A549 (cell line): ENCODE data around the gene RCSD1. TPM values are rescaled to one million over a fixed set of nuclear protein-coding genes. Genes with fewer than 3 reads are reported as not detected.
A peak's percentile ranks its signal among the peaks of the same experiment; 100 is the strongest.

Experiments used
- ATAC-seq, 2 experiments: fragments of 200-7000 bp in 1 of 2; fragments of >200 bp in 1 of 2; cut with Nextera tagmentation in 1 of 2; cut with Tn5 transposase in 1 of 2; 3 replicates each; pipeline versions ENCODE4 v1.8.0 to v1.9.1; 2018 to 2020; ENCODE audit warnings: mild to moderate bottlenecking in 1 of 2, moderate library complexity in 1 of 2
- CTCF ChIA-PET: fragments of 300-600 bp; sonication (Branson Sonifier 250); formaldehyde crosslinking; extraction: SDS; loops from one replicate; lab custom pipeline; 2021; ENCODE audit warnings: antibody characterized with exemption, inconsistent platforms; lab: Yijun Ruan, JAX
- POLR2A ChIA-PET: fragments of 350-600 bp; formaldehyde crosslinking; extraction: SDS; loops from one replicate; lab custom pipeline; 2021; ENCODE audit warnings: antibody characterized with exemption, inconsistent platforms; lab: Yijun Ruan, JAX
- DNase-seq, 2 experiments: peaks; one replicate each; pipeline versions ENCODE4 v3.0.0 to v3.0.0-alpha.2; 2011 to 2016; ENCODE audit warnings: low read depth in 1 of 2, low spot score in 1 of 2
- FAIRE-seq: peaks from 2 replicates; lab custom pipeline; 2011; peaks lifted over from hg19 to GRCh38; lab: Jason Lieb, UNC
- H3K27ac ChIP-seq, 2 experiments: fragments of >200 bp; sonication (Bioruptor Twin); formaldehyde crosslinking; 3 replicates each; pipeline ENCODE4 v1.5.1; 2016 to 2017
- H3K4me1 ChIP-seq: fragments of >200 bp; sonication (Bioruptor Twin); formaldehyde crosslinking; 3 replicates; pipeline ENCODE4 v1.6.1; 2016
- H3K4me2 ChIP-seq: fragments of >200 bp; sonication (Bioruptor Twin); formaldehyde crosslinking; 3 replicates; pipeline ENCODE4 v1.6.1; 2016
- H3K4me3 ChIP-seq: fragments of >200 bp; sonication (Bioruptor Twin); formaldehyde crosslinking; 3 replicates; pipeline ENCODE4 v1.5.1; 2016
- H3K9me3 ChIP-seq: fragments of >200 bp; sonication (Bioruptor Twin); formaldehyde crosslinking; 3 replicates; pipeline ENCODE4 v1.6.1; 2016
- CBX2 ChIP-seq: fragments of 200-600 bp; sonication (generic); IDR thresholded peaks from 2 replicates; pipeline ENCODE4 v1.6.1; 2016; ENCODE audit warnings: low read depth, mild to moderate bottlenecking, borderline replicate concordance
- CEBPB ChIP-seq, 2 experiments: fragments of >200 bp in 1 of 2; sonication (Bioruptor Twin) in 1 of 2; formaldehyde crosslinking in 1 of 2; IDR thresholded peaks; 2 replicates each; pipeline ENCODE4 v1.6.1; 2012 to 2016
- EHMT2 ChIP-seq: fragments of 200-600 bp; sonication (generic); IDR thresholded peaks from 2 replicates; pipeline ENCODE4 v1.6.1; 2016; ENCODE audit warnings: antibody characterized with exemption, low read depth, mild to moderate bottlenecking, moderate library complexity
- FOSL2 ChIP-seq, 2 experiments: fragments of 450-650 bp in 1 of 2; fragments of >200 bp in 1 of 2; sonication (Bioruptor Twin) in 1 of 2; formaldehyde crosslinking; IDR thresholded peaks; 2 replicates each; pipeline versions ENCODE4 v1.5.0 to v1.6.1; 2016 to 2020; ENCODE audit warnings: mild to moderate bottlenecking in 1 of 2, moderate library complexity in 1 of 2
- HEYL ChIP-seq: fragments of 250-450 bp; sonication (Bioruptor Pico); IDR thresholded peaks from 2 replicates; pipeline ENCODE4 v1.8.0; 2021; ENCODE audit warnings: mild to moderate bottlenecking, moderate library complexity
- HOXB13 ChIP-seq: fragments of 250-450 bp; sonication (Bioruptor Pico); IDR thresholded peaks from 2 replicates; pipeline ENCODE4 v1.5.0; 2020; ENCODE audit warnings: low read depth, mild to moderate bottlenecking, moderate library complexity
- JUN ChIP-seq, 2 experiments: fragments of >200 bp; sonication (Bioruptor Twin); formaldehyde crosslinking; IDR thresholded peaks; 2 replicates in 1 of 2; 3 replicates in 1 of 2; pipeline ENCODE4 v1.6.1; 2016 to 2017
- KDM1A ChIP-seq: fragments of 200-600 bp; sonication (generic); IDR thresholded peaks from 2 replicates; pipeline ENCODE4 v1.6.1; 2016; ENCODE audit warnings: low read depth, mild to moderate bottlenecking
- MAZ ChIP-seq: fragments of 150-350 bp; IDR thresholded peaks from 2 replicates; pipeline ENCODE4 v1.6.1; 2014; ENCODE audit warnings: antibody characterized with exemption, low read depth, low read length, borderline replicate concordance
- NFE2L2 ChIP-seq: fragments of 150-350 bp; conservative IDR thresholded peaks from 2 replicates; pipeline ENCODE4 v1.6.1; 2014; ENCODE audit warnings: low read length
- PHF8 ChIP-seq: fragments of 200-600 bp; sonication (generic); IDR thresholded peaks from 2 replicates; pipeline ENCODE4 v1.6.1; 2016; ENCODE audit warnings: low read depth, mild to moderate bottlenecking, antibody characterized with exemption, moderate library complexity, borderline replicate concordance
- POLR2A ChIP-seq: IDR thresholded peaks from 2 replicates; pipeline ENCODE4 v1.6.1; 2012; ENCODE audit warnings: mild to moderate bottlenecking, low read length
- SMC3 ChIP-seq: fragments of >200 bp; sonication (Bioruptor Twin); formaldehyde crosslinking; IDR thresholded peaks from 3 replicates; pipeline ENCODE4 v1.6.1; 2018; ENCODE audit warnings: inconsistent platforms
- ZNF302 ChIP-seq: fragments of 250-450 bp; sonication (Bioruptor Pico); IDR thresholded peaks from 2 replicates; pipeline ENCODE4 v1.9.0; 2021; ENCODE audit warnings: inconsistent platforms, mild to moderate bottlenecking, moderate library complexity
- WGBS: methylation state at CpG from one replicate; pipeline ENCODE4 v1.1.6; 2017; ENCODE audit errors: missing lambda C conversion rate; 5-methylcytosine and 5-hydroxymethylcytosine counted together
- polyA plus RNA-seq, 4 experiments: library from polyadenylated mRNA; depleted of rRNA in 3 of 4; stranded (reverse); fragments of >200 nt; fragmentation: RNase III in 1 of 4; extraction: RNeasy Plus Mini Kit Qiagen cat#74134 plus additional on column Dnase treatment in 1 of 4; gene quantifications; 2 replicates in 3 of 4; 3 replicates in 1 of 4; pipeline ENCODE4 v1.2.3, GENCODE V29; 2011 to 2017
- TF ChIP-seq, protein P1 (sequence below): fragments of 150-350 bp; IDR thresholded peaks from 2 replicates; pipeline ENCODE4 v1.6.1; 2014; ENCODE audit warnings: low read depth, mild to moderate bottlenecking, low read length
- TF ChIP-seq, protein P2 (sequence below): IDR thresholded peaks from 2 replicates; pipeline ENCODE4 v1.6.1; 2012
- TF ChIP-seq, protein P3 (sequence below): IDR thresholded peaks from 2 replicates; pipeline ENCODE4 v1.6.1; 2012; ENCODE audit warnings: low read depth, borderline replicate concordance
- TF ChIP-seq, protein P4 (sequence below): fragments of 250-450 bp; sonication (Bioruptor Pico); IDR thresholded peaks from 2 replicates; pipeline ENCODE4 v1.5.0; 2021; ENCODE audit warnings: mild to moderate bottlenecking, moderate library complexity, borderline replicate concordance
- TF ChIP-seq, protein P5 (sequence below): fragments of >200 bp; sonication (Bioruptor Twin); formaldehyde crosslinking; IDR thresholded peaks from 2 replicates; pipeline ENCODE4 v1.6.1; 2016
- TF ChIP-seq, protein P6 (sequence below): fragments of 450-650 bp; IDR thresholded peaks from 2 replicates; pipeline ENCODE4 v1.6.1; 2014; ENCODE audit warnings: antibody characterized with exemption

Gene RCSD1
- polyA plus RNA-seq, 2 of the 4 experiments (the other 2 are of a cell fraction): not detected

DNA sequence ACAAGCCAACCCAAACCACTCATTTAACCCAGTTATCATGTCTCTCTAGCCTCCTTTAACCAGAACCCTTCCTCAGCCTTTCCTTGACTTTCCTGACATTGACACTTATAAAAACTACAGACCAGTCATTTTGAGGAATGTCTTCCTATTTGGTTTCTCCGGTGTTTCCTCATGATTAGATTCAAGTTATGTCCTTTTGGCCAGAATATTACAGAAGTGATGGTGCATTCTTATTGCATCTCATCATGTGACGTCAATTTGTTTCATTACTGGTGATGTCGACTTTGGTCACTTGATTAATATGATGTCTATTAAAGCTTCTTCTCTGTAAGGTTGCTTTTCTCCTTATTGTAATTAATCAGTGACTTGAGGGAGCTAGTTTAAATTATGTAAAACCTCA lies 6.1 kb upstream of the RCSD1 start:
- no peak for TF ChIP-seq EHMT2
- no peak for TF ChIP-seq JUN (IDR thresholded peaks at IDR 0.05)
- no peak for TF ChIP-seq ZNF302 (CRISPR knock-in tag)
- TF ChIP-seq, protein P1, sequence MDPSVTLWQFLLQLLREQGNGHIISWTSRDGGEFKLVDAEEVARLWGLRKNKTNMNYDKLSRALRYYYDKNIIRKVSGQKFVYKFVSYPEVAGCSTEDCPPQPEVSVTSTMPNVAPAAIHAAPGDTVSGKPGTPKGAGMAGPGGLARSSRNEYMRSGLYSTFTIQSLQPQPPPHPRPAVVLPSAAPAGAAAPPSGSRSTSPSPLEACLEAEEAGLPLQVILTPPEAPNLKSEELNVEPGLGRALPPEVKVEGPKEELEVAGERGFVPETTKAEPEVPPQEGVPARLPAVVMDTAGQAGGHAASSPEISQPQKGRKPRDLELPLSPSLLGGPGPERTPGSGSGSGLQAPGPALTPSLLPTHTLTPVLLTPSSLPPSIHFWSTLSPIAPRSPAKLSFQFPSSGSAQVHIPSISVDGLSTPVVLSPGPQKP: no peak
- TF ChIP-seq, protein P2, sequence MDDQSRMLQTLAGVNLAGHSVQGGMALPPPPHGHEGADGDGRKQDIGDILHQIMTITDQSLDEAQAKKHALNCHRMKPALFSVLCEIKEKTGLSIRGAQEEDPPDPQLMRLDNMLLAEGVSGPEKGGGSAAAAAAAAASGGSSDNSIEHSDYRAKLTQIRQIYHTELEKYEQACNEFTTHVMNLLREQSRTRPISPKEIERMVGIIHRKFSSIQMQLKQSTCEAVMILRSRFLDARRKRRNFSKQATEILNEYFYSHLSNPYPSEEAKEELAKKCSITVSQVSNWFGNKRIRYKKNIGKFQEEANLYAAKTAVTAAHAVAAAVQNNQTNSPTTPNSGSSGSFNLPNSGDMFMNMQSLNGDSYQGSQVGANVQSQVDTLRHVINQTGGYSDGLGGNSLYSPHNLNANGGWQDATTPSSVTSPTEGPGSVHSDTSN: no peak
- TF ChIP-seq, protein P3, sequence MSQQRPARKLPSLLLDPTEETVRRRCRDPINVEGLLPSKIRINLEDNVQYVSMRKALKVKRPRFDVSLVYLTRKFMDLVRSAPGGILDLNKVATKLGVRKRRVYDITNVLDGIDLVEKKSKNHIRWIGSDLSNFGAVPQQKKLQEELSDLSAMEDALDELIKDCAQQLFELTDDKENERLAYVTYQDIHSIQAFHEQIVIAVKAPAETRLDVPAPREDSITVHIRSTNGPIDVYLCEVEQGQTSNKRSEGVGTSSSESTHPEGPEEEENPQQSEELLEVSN: no peak
- TF ChIP-seq PHF8: no peak
- TF ChIP-seq SMC3: no peak
- TF ChIP-seq, protein P4, sequence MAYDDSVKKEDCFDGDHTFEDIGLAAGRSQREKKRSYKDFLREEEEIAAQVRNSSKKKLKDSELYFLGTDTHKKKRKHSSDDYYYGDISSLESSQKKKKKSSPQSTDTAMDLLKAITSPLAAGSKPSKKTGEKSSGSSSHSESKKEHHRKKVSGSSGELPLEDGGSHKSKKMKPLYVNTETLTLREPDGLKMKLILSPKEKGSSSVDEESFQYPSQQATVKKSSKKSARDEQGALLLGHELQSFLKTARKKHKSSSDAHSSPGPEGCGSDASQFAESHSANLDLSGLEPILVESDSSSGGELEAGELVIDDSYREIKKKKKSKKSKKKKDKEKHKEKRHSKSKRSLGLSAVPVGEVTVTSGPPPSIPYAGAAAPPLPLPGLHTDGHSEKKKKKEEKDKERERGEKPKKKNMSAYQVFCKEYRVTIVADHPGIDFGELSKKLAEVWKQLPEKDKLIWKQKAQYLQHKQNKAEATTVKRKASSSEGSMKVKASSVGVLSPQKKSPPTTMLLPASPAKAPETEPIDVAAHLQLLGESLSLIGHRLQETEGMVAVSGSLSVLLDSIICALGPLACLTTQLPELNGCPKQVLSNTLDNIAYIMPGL (CRISPR knock-in tag): no peak
- TF ChIP-seq, protein P5, sequence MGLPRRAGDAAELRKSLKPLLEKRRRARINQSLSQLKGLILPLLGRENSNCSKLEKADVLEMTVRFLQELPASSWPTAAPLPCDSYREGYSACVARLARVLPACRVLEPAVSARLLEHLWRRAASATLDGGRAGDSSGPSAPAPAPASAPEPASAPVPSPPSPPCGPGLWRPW: no peak
- no peak for TF ChIP-seq CBX2
- TF ChIP-seq POLR2A: no peak
- no peak for TF ChIP-seq CEBPB (IDR thresholded peaks at IDR 0.05)
- no peak for TF ChIP-seq NFE2L2
- no peak for TF ChIP-seq KDM1A
- TF ChIP-seq HEYL (CRISPR knock-in tag): no peak
- no peak for TF ChIP-seq FOSL2 (IDR thresholded peaks at IDR 0.05)
- no peak for TF ChIP-seq FOSL2 (CRISPR knock-in tag; IDR thresholded peaks at IDR 0.05)
- TF ChIP-seq MAZ: no peak
- H3K4me3 ChIP-seq: no peak overlapping the region
- ChIA-PET POLR2A (no interaction called here), CTCF (no interaction called here)
- H3K4me1 ChIP-seq: no peaks in the 10 kb centered on the region
- 88% methylated on average over 3 of the region's 3 CpGs for WGBS
- FAIRE-seq (peak; percentile 32), DNase-seq (no peak), ATAC-seq (no peak)
- H3K9me3 ChIP-seq: no peaks in the 10 kb centered on the region
- no peak overlapping the region for H3K4me2 ChIP-seq
- H3K27ac ChIP-seq: no peak overlapping the region

DNA sequence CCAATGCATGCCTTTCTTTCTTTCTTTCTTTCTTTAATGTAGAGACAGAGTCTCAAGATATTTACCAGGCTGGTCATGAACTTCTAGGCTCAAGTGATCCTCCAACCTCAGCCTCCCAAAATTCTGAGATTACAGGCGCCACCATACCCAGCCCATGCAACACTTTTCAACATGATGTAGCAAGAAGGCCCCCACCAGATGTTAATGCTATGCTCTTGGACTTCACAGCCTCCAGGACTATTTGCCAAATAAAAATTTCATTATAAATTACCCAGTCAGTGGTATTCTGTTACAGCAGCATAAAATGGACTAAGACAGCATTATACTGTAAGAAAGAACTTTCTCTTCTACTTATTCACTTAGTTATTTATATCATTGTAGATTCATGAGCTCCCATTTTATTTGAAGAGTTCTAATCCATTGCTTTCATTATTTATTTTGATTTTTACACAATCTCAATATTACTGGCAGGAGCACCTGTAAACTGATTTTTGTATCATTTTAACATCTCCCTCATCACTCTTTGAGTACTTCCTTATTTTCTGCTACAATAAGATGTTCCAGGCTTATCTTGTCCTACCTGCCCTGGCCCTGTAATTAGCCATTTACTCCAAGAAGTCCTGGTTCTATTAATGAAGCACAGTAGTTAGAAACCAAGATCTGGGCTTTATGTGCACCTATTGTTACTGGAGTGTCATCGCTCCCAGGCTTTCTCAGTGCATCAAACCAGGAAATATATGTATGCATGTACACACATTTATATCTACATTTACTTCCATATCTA lies 4.8 kb upstream of the RCSD1 start:
- ATAC-seq (no peak), DNase-seq (no peak), FAIRE-seq (no peak)
- WGBS: 79% methylated on average over 2 of the region's 2 CpGs
- POLR2A ChIA-PET: no interaction called here
- Histone ChIP-seq H3K4me3 (no peak overlapping the region), H3K4me1 (no peaks in the 10 kb centered on the region), H3K27ac (no peak overlapping the region), H3K9me3 (no peaks in the 10 kb centered on the region), H3K4me2 (no peak overlapping the region)
- TF ChIP-seq, protein P6, sequence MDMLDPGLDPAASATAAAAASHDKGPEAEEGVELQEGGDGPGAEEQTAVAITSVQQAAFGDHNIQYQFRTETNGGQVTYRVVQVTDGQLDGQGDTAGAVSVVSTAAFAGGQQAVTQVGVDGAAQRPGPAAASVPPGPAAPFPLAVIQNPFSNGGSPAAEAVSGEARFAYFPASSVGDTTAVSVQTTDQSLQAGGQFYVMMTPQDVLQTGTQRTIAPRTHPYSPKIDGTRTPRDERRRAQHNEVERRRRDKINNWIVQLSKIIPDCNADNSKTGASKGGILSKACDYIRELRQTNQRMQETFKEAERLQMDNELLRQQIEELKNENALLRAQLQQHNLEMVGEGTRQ: no peak
- TF ChIP-seq KDM1A: no peak
- no peak for TF ChIP-seq SMC3
- TF ChIP-seq, protein P1: no peak
- no peak for TF ChIP-seq ZNF302 (CRISPR knock-in tag)
- no peak for TF ChIP-seq HOXB13
- TF ChIP-seq, protein P4 (CRISPR knock-in tag): no peak
- CTCF ChIA-PET: no interaction called here
